GM19043 (cell line): ENCODE measurements around the gene HES6.

Source experiments
- ATAC-seq: cut with Tn5 transposase; IDR thresholded peaks from one replicate; pipeline ENCODE4 v1.9.1; 2021; ENCODE audit warnings: low read depth; ENCODE audit not compliant: unreplicated experiment

HES6 gene

GRCh38 chr2:238203973-238204683 is 35.7 kb downstream of the HES6 start:
- ATAC-seq: peak; percentile 13

DNA sequence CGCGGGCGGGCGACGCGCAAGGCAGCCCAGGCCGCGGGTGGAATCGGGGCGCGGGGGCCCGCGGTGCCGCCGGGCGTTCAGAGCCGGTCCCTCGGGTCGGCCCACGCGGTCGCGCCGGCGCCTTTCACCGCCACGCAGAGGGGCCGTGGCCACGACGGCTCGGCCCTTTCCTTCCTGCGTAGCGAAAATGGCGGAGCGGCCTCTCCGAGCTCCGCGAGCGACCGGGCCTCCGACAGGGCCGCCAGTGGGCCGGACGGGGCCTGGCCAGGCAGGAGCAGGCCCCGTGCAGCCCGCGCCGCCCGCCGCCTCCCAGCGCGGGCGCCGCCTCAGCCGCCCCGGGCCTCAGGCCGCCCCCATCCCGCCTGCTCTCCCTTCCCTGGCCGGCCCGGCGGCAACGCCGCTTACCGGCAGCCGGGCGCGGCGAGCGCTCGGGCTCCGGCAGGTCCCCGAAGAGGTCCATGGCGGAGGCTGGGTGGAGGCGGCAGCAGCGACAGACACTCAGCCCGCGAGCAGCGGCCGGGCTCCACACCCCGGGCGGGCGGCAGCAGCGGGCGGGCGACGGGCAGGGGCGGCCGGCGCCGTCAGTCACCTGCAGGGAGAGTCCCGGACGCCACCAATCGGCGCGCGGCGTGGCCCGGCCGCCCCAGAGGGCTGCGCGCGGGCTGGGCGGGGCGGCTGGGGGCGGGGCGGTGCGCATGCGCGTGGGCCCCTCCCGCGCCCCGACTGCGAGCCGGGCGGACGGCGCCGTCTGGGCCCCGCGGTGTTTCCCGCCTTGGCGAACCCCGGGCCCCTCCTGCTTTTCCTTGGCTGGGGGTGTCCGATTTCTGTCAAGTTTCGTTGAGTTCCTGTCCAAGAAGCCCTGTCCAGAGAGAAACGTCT is 36.5 kb downstream of the HES6 start, which contains the start of gene ILKAP:
TSS of gene ILKAP (minus strand) at position 602 of the 879 bp plus-strand sequence. CDS start at position 460, 142 bp downstream.
- peak; percentile 94 for ATAC-seq

DNA sequence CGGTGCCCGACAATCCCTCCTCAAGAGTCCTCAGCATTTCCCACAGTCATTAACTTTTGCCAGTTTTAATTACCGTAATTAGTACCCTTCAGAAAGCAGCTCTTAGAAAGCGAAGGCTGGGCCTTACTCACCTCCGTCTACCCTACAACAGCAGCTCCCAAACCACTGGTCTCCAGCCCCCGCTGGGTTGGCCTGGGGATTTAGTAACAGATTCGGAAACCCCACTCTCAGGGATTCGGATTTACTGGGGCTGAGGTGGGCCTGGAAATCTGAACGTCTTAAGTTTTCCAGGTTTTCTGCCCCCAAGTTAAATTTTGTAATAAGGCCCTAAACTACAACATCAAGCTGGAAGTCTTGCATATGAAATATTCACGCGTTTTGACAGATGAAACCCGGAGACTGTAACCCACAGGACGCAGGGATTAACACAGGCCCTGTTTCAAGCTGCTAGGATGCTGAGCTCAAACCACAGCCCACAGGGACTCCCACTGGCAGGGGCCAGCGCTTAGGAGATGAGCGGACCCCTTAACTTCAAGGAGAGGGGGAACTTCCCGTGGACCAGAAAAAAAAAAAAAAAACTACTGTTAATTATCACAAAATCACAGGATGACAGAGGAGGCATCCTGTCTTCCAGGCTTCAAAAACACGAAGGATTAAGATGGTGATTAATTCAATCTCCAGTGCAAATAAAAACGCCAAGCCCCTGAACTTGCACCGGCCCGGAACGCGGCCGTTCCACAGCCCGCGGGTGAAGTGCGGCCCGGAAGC is 37.3 kb downstream of the HES6 start:
- ATAC-seq: no peak

DNA sequence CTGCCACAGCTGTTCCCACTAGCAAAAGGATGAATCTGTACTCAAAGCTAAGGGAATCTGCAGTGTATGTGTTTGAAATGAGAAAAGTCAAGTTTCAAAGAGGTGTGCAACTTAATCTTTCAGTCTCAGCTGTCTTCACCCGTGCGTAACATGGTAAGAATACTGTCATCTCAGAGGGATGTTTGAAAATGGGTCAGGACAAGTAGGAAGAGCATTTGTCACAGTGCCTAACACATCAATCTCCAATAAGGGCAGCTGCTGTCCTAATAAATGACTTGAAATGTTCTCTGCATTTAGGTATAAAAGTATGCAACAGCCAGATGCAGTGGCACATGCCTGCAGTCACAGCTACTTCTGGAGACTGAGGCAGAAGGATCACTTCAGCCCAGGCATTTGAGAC is 49.4 kb downstream of the HES6 start:
- no peak for ATAC-seq
